ENCODE results near the gene UBL4B.

DNA sequence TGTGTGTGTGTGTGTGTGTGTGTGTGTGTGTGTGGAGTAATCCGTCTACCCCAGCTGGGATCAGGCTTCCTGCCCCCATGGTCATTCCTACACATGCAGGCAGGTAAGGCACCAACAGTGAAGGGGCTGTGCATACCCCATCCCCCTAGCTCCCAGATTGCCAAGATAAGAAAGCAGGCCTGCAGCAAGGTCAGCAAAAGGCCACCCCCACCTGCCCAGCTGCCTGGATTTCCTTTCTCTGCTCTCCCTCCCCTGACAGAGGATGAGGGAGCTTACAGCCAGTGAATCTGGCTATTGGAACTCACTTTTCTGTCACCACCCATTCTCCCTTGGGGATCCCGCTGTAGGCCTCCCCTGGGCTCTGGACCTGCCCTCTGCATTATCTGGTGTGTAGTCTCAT is 49.6 kb upstream of the UBL4B start:
- TF ChIP-seq, protein P1, sequence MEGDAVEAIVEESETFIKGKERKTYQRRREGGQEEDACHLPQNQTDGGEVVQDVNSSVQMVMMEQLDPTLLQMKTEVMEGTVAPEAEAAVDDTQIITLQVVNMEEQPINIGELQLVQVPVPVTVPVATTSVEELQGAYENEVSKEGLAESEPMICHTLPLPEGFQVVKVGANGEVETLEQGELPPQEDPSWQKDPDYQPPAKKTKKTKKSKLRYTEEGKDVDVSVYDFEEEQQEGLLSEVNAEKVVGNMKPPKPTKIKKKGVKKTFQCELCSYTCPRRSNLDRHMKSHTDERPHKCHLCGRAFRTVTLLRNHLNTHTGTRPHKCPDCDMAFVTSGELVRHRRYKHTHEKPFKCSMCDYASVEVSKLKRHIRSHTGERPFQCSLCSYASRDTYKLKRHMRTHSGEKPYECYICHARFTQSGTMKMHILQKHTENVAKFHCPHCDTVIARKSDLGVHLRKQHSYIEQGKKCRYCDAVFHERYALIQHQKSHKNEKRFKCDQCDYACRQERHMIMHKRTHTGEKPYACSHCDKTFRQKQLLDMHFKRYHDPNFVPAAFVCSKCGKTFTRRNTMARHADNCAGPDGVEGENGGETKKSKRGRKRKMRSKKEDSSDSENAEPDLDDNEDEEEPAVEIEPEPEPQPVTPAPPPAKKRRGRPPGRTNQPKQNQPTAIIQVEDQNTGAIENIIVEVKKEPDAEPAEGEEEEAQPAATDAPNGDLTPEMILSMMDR (IDR thresholded peaks at IDR 0.05 in 8 of 11, conservative IDR thresholded peaks at IDR 0.05 in 3 of 11): no peak
- TF ChIP-seq POLR2A (IDR thresholded peaks at IDR 0.05) (no peak), POLR2AphosphoS5 (IDR thresholded peaks at IDR 0.05) (no peak)

All from spleen (tissue), 7 donors.